NCI-H2107 treated with DMSO at 0.1 percent for 48 hours (cell line): ENCODE results near the gene C3orf20.
"Not testable (repeated sequence)": the region's sequence is repeated elsewhere in the genome, so short reads cannot be mapped to it uniquely, and the experiment has no call there.

ENCODE experiments used
- DNase-seq: peaks from one replicate; lab custom pipeline; 2025; ENCODE audit not compliant: unreplicated experiment; lab: John Stamatoyannopoulos, UW

Gene C3orf20

GRCh38 chr3:14752979-14753378 lies 78.0 kb downstream of the C3orf20 start:
- not testable (repeated sequence) for DNase-seq

- DNase-seq: no peak
Measured at GRCh38 chr3:14757153-14757700, 82.3 kb downstream of the C3orf20 start.

DNA sequence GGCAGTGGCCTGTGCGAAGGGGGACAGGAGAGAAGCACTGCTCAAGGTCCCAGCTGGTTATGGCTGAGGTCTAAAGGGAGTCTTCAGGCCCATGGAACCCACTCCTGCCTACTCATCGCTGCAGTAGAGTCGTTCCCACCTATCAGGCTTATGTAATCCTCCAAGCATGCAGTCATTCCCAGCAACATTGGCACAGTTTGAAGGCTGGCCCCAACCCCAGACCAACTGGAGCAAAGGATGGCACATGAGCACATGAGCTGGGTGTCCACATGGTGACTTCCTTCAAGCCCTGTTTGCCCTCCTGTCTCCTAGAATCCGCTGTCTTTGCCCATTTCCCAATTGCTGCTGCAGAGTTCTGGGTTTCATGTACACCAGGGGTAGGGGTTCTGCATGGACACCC lies 83.4 kb downstream of the C3orf20 start:
- no peak for DNase-seq

- no peak for DNase-seq
Measured at GRCh38 chr3:14758959-14759358, 84.0 kb downstream of the C3orf20 start.

DNA sequence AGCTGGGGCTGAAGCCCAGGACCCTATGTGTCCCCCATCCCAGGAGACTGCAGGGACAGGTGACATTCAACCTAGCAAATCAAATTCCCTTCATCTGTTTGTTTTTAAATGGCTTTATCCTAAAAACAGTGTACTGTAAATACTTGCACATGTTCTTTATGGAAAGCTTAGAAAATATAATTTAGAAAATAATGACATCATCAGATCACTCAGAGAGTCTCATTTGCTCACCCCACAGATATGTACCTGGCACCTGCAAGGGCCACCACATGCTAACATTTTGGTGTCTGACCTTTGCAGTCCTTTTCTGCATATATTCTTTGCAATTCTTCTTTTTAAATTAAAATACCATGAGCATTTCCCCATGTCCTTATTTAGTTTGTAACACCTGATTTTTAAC lies 85.2 kb downstream of the C3orf20 start:
- DNase-seq: no peak

GRCh38 chr3:14761121-14761672 lies 86.3 kb downstream of the C3orf20 start:
- no peak for DNase-seq

- no peak for DNase-seq
Measured at GRCh38 chr3:14761866-14762265, 86.9 kb downstream of the C3orf20 start.

GRCh38 chr3:14762701-14763100 lies 87.8 kb downstream of the C3orf20 start:
- DNase-seq: no peak

GRCh38 chr3:14764331-14765059 lies 89.6 kb downstream of the C3orf20 start:
- no peak for DNase-seq

DNA sequence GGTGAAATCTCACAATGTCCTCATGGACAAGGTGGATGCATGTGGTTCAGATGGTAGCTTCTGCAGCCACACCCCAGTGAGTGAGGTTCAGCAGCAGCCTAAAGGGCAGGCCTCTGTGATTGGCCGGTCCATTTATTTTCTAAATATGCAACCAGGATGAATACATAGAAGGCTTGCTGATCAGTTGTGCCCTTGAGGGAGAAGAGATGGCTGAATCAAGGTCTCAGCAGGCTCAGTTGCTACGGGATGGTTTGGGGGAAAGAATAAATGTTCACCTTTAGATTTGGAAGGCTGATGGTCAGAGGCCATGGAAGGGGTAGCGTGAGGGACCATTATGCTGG lies 90.1 kb downstream of the C3orf20 start:
- DNase-seq: no peak

- DNase-seq: no peak
Measured at GRCh38 chr3:14765576-14766427, 90.9 kb downstream of the C3orf20 start.

DNA sequence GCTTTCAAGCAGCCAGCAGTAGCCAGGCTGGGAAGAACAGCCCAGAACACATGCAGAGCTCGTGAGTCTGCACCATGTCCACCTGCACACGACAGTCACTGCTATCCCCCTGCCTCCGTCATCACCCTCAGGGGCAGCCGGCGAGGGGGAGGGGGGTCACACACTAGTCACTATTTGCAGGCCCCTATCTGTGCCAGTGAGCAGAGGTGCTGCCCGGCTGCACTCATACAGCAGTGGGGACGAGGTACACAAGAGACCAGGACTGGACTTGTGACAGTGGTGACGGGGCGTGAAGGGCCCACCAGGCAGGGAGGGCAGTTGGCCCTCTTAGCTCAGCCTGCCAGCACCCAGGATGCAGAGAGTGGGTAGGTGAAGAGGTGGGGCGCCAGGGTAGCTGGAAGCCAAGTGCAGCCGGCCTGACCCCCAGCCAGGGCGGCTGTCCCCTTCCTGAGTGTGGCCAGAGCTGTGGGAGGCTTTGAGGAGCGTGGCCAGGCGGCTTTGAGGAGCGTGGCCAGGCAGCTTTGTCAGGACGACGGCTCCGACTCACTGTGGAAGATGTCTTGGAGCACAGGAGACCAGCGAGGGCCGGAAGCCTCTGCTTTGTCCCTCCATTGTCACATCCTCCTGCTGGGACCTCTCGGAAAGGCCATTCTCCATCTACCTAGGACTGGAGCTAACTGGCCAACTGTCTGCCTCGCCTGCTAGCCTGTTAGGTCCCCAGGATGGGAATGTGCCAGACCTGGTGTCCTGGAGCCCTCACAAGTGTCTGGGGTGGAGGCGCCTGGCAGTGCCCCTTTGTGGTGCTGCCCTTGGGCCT lies 91.7 kb downstream of the C3orf20 start:
- DNase-seq: no peak

GRCh38 chr3:14767245-14768051 lies 92.5 kb downstream of the C3orf20 start:
- DNase-seq: no peak

DNA sequence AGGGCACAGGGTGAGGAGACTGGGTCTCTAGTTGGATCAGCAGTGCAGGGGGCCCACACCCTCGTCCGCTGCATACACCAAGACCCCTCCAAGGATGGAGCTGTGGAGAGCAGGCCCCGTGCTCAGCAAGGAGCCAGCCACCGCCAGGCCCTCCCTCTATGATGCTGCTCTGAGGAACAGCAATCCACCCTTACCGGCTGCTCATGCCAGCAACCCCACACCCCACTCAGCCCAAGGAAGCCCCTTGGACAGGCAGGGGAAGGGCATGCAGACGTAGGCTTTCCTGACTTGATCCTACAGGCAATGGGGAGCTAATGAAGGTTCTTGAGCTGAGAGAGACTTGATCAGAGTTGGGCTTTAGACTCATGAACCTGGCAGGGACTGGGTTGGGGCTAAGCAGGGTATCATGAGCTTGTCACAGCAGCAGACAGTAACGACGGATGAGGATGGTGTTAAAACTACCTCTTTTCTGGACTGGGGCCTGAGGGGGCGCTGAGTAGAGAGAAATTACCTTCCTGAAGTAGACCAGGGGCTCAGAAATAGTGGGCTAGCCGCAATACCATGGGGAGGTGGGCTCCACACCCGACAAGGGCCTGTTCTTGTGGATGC lies 93.3 kb downstream of the C3orf20 start:
- DNase-seq: no peak

- no peak for DNase-seq
Measured at GRCh38 chr3:14768881-14769280, 93.9 kb downstream of the C3orf20 start.

- no peak for DNase-seq
Measured at GRCh38 chr3:14769544-14770325, 94.8 kb downstream of the C3orf20 start.

- DNase-seq: no peak
Measured at GRCh38 chr3:14770591-14770990, 95.7 kb downstream of the C3orf20 start.

DNA sequence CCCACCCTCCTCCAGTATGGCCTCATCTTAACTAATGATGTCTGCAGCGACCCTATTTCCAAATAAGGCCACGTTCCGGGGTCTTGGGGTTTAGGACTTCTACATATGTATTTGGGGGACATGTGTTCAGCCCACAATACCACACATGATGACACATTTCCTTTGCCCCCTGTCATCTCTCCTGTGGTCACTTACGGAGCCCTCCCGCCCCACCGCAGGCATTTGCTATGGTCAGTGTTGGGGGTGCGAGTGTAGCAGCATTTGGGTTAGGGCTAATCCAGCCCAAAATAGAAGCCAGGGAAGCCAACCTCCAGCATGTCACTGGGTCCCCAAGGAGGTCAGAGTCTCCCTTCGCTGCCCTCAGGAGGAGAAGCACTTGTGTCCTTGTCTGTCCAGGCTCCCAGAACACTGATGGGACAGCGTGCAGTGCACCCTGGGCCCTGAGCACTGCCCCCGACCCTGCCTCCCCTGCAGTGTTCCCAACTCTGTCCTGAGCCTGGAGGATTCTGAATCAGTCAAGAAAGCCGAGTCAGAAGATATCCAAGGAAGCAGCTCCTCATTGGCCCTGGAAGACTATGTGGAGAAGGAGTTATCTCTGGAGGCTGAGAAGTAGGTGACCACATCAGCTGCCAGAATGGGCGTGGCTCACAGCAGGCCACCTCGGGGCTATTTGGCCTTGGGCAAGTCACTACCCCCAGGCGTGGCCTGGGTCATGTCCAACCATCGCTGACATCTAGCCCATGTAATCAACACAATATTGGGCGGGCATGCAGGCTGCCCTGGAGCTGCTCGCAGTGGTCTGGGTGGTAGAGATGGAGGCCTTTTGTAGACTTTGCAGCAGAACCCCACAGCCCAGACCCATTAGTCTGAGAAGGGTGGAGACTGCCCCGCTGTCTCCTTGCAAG lies 96.9 kb downstream of the C3orf20 start:
- DNase-seq: no peak
